ENCODE data around the gene PADI2. TPM values are rescaled to one million over a fixed set of nuclear protein-coding genes. Genes with fewer than 3 reads are reported as not detected.
A peak's percentile ranks its signal among the peaks of the same experiment; 100 is the strongest.

The PADI2 gene
- total RNA-seq, 2 donors from 2014 or later, result 0.52 to 0.63 TPM

- Histone ChIP-seq H3K9me3 (no peaks in the 10 kb centered on the region), H3K27me3 (no peaks in the 10 kb centered on the region), H3K4me3 (no peak overlapping the region), H3K27ac (peak overlapping the region in 1 of 2 donors; percentile 4), H3K36me3 (no peaks in the 10 kb centered on the region), H3K4me1 (peaks cover 0 to 3% of the 10 kb centered on the region in 2 donors)
- TF ChIP-seq CTCF (IDR thresholded peaks at IDR 0.05), result no peak
- no peak for DNase-seq (ENCODE audit: low spot score)
Observed at GRCh38 chr1:17128361-17128760, 9.1 kb upstream of the PADI2 start.

DNA sequence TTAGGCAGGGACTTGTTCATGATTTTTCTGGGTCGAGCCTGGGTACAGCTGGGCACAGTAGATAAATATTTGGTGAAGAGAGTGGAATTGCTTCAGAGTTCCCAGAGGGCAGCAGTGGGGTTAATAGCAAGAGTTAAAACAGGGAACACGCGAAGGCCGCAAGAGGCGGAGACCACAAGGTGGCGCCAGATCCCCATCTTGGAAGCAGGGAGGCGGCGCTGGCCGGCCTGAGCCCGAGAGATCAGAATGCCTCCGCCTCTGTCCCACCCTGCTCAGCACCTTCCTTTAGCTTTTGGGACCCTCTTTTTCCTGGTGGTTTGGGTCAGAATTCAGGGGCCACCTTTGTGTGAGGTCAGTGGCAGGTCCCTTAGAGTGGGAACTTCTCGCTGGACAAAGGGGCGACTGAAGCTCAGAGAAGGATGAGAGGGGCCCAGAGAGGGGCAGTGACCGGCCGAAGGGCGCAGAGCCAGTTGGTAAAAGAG is 6.5 kb upstream of the PADI2 start:
- Histone ChIP-seq H3K4me1 (peaks cover 0 to 9% of the 10 kb centered on the region in 2 donors), H3K27ac (no peak overlapping the region), H3K9me3 (no peaks in the 10 kb centered on the region), H3K36me3 (no peaks in the 10 kb centered on the region), H3K4me3 (no peak overlapping the region), H3K27me3 (no peaks in the 10 kb centered on the region)
- peak; percentile 88 for DNase-seq (ENCODE audit: low spot score)
- peak; percentile 85 to 95 for TF ChIP-seq CTCF (IDR thresholded peaks at IDR 0.05)

- TF ChIP-seq CTCF (IDR thresholded peaks at IDR 0.05), result no peak
- Histone ChIP-seq H3K4me1 (peaks cover 0 to 22% of the 10 kb centered on the region in 2 donors), H3K36me3 (no peaks in the 10 kb centered on the region), H3K27me3 (peaks cover 6 to 8% of the 10 kb centered on the region in 2 donors), H3K9me3 (no peaks in the 10 kb centered on the region), H3K4me3 (no peak overlapping the region), H3K27ac (no peak overlapping the region)
- DNase-seq (ENCODE audit: low spot score), result no peak
Observed at GRCh38 chr1:17123196-17124045, 4.2 kb upstream of the PADI2 start.

DNA sequence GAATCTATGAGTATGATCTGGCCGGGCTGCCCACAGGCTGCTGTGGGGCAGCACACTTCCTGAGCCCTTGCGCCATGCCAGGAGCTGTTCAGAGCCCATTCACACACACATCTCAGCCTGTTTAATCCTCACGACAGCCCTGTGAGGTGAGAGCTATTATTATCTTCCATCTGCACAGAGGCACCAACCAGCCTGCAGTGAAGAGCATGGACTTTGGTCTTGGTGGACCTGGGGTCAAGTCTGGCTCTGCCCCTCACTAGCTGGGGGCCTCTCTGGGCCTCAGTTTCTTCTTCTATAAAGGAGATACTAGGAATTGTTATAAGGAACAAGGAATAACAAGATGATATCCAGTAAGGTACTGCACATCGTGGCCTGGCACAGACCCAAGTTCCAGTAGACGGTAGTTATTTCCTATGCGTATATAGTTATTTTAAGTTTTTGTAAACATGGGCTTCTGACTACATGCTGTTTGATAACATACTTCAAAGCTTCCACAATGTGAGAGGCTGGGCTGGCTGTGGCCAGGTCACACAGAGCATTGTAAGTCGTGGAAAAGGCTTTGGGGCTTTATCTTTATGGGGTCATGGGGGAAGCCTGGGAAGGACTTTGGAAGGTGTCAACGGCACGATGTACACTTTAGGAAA is 3.4 kb upstream of the PADI2 start:
- no peak overlapping the region for H3K27ac ChIP-seq
- no peaks in the 10 kb centered on the region for H3K9me3 ChIP-seq
- H3K36me3 ChIP-seq, result no peaks in the 10 kb centered on the region
- peaks cover 6 to 16% of the 10 kb centered on the region in 2 donors for H3K27me3 ChIP-seq
- peaks cover 0 to 23% of the 10 kb centered on the region in 2 donors for H3K4me1 ChIP-seq
- H3K4me3 ChIP-seq, result no peak overlapping the region
- no peak for TF ChIP-seq CTCF (IDR thresholded peaks at IDR 0.05)
- no peak for DNase-seq (ENCODE audit: low spot score)

DNA sequence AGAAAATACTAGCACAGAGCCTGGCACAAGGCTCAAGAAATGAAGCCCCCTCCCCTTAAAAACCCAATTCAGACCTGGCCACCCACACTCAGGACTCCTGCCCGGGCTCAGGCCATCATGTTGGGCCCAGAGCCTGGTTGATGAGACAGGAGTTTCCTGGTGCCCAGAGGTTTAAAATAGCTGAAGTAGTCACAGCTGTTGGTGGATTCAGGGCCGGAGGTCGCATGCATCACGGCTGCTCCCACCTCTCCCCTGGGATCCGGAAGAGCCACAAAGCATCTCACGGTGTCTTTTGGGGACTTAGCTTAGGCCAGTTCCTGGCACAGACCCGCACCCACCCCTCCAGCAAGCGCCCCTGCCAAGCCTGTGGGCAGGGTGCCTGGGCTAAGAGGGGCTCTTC is 2.6 kb upstream of the PADI2 start:
- H3K4me3 ChIP-seq, result no peak overlapping the region
- DNase-seq (ENCODE audit: low spot score), result no peak
- no peaks in the 10 kb centered on the region for H3K36me3 ChIP-seq
- no peaks in the 10 kb centered on the region for H3K9me3 ChIP-seq
- no peak for TF ChIP-seq CTCF (IDR thresholded peaks at IDR 0.05)
- H3K27me3 ChIP-seq, result peaks cover 6 to 18% of the 10 kb centered on the region in 2 donors
- H3K27ac ChIP-seq, result no peak overlapping the region
- peaks cover 0 to 23% of the 10 kb centered on the region in 2 donors for H3K4me1 ChIP-seq
